Astrocyte (in vitro differentiated cells and primary cell): ENCODE results near the gene UROC1. TPM values are rescaled to one million over a fixed set of nuclear protein-coding genes. Genes with fewer than 3 reads are reported as not detected.

ENCODE experiments used
- DNase-seq: peaks from one replicate; pipeline ENCODE4 v3.0.0-alpha.2; 2010; ENCODE audit warnings: low read depth
- FAIRE-seq: peaks from 2 replicates; lab custom pipeline; 2011; peaks lifted over from hg19 to GRCh38; lab: Jason Lieb, UNC
- H2AFZ ChIP-seq: 2 replicates; pipeline ENCODE4 v1.6.0; 2012; ENCODE audit warnings: low read depth, low read length, inconsistent platforms
- H3K27ac ChIP-seq: 2 replicates; pipeline ENCODE4 v1.5.1; 2011; ENCODE audit warnings: low read depth, low read length, inconsistent platforms
- H3K27me3 ChIP-seq: 2 replicates; pipeline ENCODE4 v1.6.0; 2011; ENCODE audit warnings: low read length, inconsistent platforms; ENCODE audit not compliant: insufficient read depth
- H3K36me3 ChIP-seq: 2 replicates; pipeline ENCODE4 v1.5.1; 2011; ENCODE audit warnings: low read length, inconsistent platforms; ENCODE audit not compliant: insufficient read depth
- H3K4me1 ChIP-seq: 2 replicates; pipeline ENCODE4 v1.5.1; 2011; ENCODE audit warnings: low read length, inconsistent platforms; ENCODE audit not compliant: insufficient read depth
- H3K4me2 ChIP-seq: 2 replicates; pipeline ENCODE4 v1.6.0; 2012; ENCODE audit warnings: low read length, inconsistent platforms
- H3K4me3 ChIP-seq: 2 replicates; pipeline ENCODE4 v1.5.1; 2011; ENCODE audit warnings: low read depth, mild to moderate bottlenecking, low read length, inconsistent platforms; ENCODE audit not compliant: insufficient read depth
- H3K79me2 ChIP-seq: 2 replicates; pipeline ENCODE4 v1.6.0; 2012; ENCODE audit warnings: mild to moderate bottlenecking, low read length, inconsistent platforms; ENCODE audit not compliant: insufficient read depth
- H3K9ac ChIP-seq: 2 replicates; pipeline ENCODE4 v1.6.0; 2012; ENCODE audit warnings: mild to moderate bottlenecking, low read length, inconsistent platforms
- H3K9me3 ChIP-seq: 2 replicates; pipeline ENCODE4 v1.5.1; 2012; ENCODE audit warnings: low read depth, mild to moderate bottlenecking, low read length, inconsistent platforms; ENCODE audit not compliant: insufficient read depth
- H4K20me1 ChIP-seq: 2 replicates; pipeline ENCODE4 v1.6.0; 2012; ENCODE audit warnings: low read length, inconsistent platforms; ENCODE audit not compliant: insufficient read depth
- H3K27ac Mint-ChIP-seq: one replicate; pipeline ENCODE4 v1.8.0; 2021; ENCODE audit warnings: mild to moderate bottlenecking, mixed read lengths; ENCODE audit not compliant: unreplicated experiment
- H3K27me3 Mint-ChIP-seq: one replicate; pipeline ENCODE4 v1.8.0; 2021; ENCODE audit warnings: low read depth, mixed read lengths; ENCODE audit not compliant: unreplicated experiment
- H3K36me3 Mint-ChIP-seq: one replicate; pipeline ENCODE4 v1.8.0; 2021; ENCODE audit warnings: low read depth, mixed read lengths; ENCODE audit not compliant: unreplicated experiment
- H3K4me1 Mint-ChIP-seq: one replicate; pipeline ENCODE4 v1.8.0; 2021; ENCODE audit warnings: low read depth, mixed read lengths; ENCODE audit not compliant: unreplicated experiment
- H3K4me3 Mint-ChIP-seq: one replicate; pipeline ENCODE4 v1.8.0; 2021; ENCODE audit warnings: mild to moderate bottlenecking, moderate library complexity, mixed read lengths; ENCODE audit not compliant: unreplicated experiment
- H3K9me3 Mint-ChIP-seq: one replicate; pipeline ENCODE4 v1.8.0; 2021; ENCODE audit warnings: mild to moderate bottlenecking, mixed read lengths; ENCODE audit not compliant: unreplicated experiment
- CTCF ChIP-seq: IDR thresholded peaks from 2 replicates; pipeline ENCODE4 v1.5.1; 2011; ENCODE audit warnings: low read depth, mild to moderate bottlenecking, inconsistent platforms, low read length, moderate library complexity; ENCODE audit not compliant: insufficient read depth
- EZH2 ChIP-seq: IDR thresholded peaks from 2 replicates; pipeline ENCODE4 v1.6.1; 2012; ENCODE audit warnings: mild to moderate bottlenecking, low read length, inconsistent platforms; ENCODE audit not compliant: insufficient read depth
- total RNA-seq: library from RNA; stranded (reverse); gene quantifications from 2 replicates; pipeline ENCODE4 v1.2.1, GENCODE V29; 2021

UROC1 gene
- total RNA-seq, 1 donor from 2014 or later: not detected

GRCh38 chr3:126544596-126545281 is 27.2 kb upstream of the UROC1 start:
- Mint-ChIP-seq H3K4me3 (no peak overlapping the region), H3K27me3 (peaks cover 44% of the 10 kb centered on the region), H3K9me3 (no peaks in the 10 kb centered on the region), H3K36me3 (peaks cover 2% of the 10 kb centered on the region), H3K4me1 (peaks cover 11% of the 10 kb centered on the region), H3K27ac (no peak overlapping the region)
- no peak for DNase-seq
- H3K27me3 ChIP-seq: peaks cover 39% of the 10 kb centered on the region
- TF ChIP-seq CTCF: no peak
- no peak for TF ChIP-seq EZH2
- H2AFZ ChIP-seq: no peak overlapping the region
- peaks cover 8% of the 10 kb centered on the region for H3K4me1 ChIP-seq
- no peak for FAIRE-seq
- H3K9ac ChIP-seq: no peak overlapping the region
- no peaks in the 10 kb centered on the region for H3K9me3 ChIP-seq
- no peaks in the 10 kb centered on the region for H4K20me1 ChIP-seq
- no peaks in the 10 kb centered on the region for H3K79me2 ChIP-seq
- no peaks in the 10 kb centered on the region for H3K36me3 ChIP-seq
- no peak overlapping the region for H3K4me2 ChIP-seq
- H3K27ac ChIP-seq: no peak overlapping the region
- no peak overlapping the region for H3K4me3 ChIP-seq

GRCh38 chr3:126543457-126544061 is 26.0 kb upstream of the UROC1 start:
- Mint-ChIP-seq H3K36me3 (peaks cover 2% of the 10 kb centered on the region), H3K9me3 (no peaks in the 10 kb centered on the region), H3K27me3 (peaks cover 40% of the 10 kb centered on the region)

More at GRCh38 chr3:126543457-126544061, 26.0 kb upstream of the UROC1 start:
- Histone ChIP-seq H3K9me3 (no peaks in the 10 kb centered on the region), H3K79me2 (no peaks in the 10 kb centered on the region), H3K4me2 (no peak overlapping the region), H3K4me3 (no peak overlapping the region), H4K20me1 (peaks cover 3% of the 10 kb centered on the region), H3K36me3 (no peaks in the 10 kb centered on the region), H3K9ac (no peak overlapping the region), H3K4me1 (peaks cover 8% of the 10 kb centered on the region), H3K27me3 (peaks cover 32% of the 10 kb centered on the region), H3K27ac (no peak overlapping the region), H2AFZ (no peak overlapping the region)
- FAIRE-seq: no peak
- no peak for TF ChIP-seq CTCF
- TF ChIP-seq EZH2: no peak
- no peak overlapping the region for H3K27ac Mint-ChIP-seq
- H3K4me3 Mint-ChIP-seq: no peak overlapping the region
- DNase-seq: no peak
- peaks cover 11% of the 10 kb centered on the region for H3K4me1 Mint-ChIP-seq
